ENCODE data around the gene LRP5. TPM values are rescaled to one million over a fixed set of nuclear protein-coding genes. Genes with fewer than 3 reads are reported as not detected.
"Not testable (repeated sequence)": the region's sequence is repeated elsewhere in the genome, so short reads cannot be mapped to it uniquely, and the experiment has no call there.

LRP5 gene
- total RNA-seq, 1 donor = 3.3 TPM

GRCh38 chr11:68470304-68470811 is 158.0 kb downstream of the LRP5 start:
- TF ChIP-seq CTCF (IDR thresholded peaks at IDR 0.05; ENCODE audit: insufficient read depth, low read length) = no peak
- H3K4me3 ChIP-seq (ENCODE audit: low read depth, low read length) = no peak overlapping the region
- no peak for DNase-seq (ENCODE audit: low read depth)

DNA sequence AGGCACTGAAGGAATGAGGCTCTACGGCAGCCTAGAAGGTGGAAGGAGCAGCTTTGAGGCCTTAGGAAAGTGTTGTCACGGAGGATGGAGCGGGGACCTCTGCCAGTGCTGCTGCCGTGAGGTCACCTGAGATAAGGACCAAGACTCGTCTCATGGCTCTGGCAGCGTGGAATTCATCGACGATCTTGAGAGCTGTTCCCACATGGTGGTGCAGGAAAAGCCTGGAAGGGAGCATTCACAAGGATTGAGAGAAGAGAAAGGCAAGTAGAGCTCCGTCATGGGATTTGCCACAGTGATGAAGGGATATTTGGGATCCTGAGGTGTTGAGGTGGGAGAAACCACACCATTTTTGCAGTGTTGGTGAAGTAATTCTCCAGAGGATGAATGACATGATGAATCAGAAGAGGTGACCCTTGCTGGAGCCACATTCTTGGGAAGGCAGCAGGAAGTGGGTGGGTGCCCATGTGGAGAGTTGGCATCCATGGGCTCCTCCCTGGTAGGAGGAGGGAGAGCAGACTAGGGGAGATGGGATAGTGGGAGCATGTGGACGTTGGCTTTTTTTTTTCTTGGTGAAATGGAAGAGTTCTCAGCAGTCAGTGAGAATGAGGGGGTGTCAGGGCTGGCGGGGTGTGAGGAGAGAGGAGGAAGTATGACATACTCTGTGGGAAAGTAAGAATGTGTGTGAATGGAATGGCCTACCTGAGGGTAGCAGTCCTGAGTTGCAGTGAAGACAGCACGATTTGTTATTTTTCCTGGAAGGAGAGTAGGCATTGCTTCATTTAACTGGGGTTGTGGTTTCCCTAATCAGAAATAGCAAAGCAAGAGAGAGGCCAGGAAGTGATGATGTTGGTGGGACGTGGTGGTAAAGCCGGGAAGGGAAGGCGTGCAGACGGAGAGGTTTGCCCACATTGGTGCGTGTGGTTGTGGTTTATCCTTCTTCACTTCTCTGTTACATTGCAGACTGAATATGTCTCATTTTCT is 159.3 kb downstream of the LRP5 start:
- no peak for TF ChIP-seq CTCF (IDR thresholded peaks at IDR 0.05; ENCODE audit: insufficient read depth, low read length)
- no peak overlapping the region for H3K4me3 ChIP-seq (ENCODE audit: low read depth, low read length)
- peak; percentile 30 for DNase-seq (ENCODE audit: low read depth)

DNA sequence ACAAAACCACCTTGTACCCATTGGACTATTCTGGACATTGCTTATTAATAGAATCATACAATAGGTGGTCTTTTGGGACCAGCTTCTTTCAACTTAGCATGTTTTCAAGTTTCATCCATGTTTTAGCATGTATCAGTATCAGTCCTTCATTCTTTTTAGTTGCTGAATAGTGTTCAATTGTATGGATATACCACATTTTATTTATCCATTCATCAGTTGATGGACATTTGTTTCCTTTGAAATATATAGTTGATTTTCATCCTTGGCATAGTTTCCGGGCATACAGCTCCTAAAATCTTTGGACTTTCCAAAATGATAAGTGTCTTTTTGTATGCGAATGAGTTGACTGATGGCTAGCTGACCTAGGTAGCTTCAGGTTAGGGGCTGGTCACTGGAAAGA is 160.4 kb downstream of the LRP5 start:
- DNase-seq (ENCODE audit: low read depth) = no peak
- TF ChIP-seq CTCF (IDR thresholded peaks at IDR 0.05; ENCODE audit: insufficient read depth, low read length) = no peak
- H3K4me3 ChIP-seq (ENCODE audit: low read depth, low read length) = no peak overlapping the region

GRCh38 chr11:68473693-68474092 is 161.3 kb downstream of the LRP5 start:
- no peak overlapping the region for H3K4me3 ChIP-seq (ENCODE audit: low read depth, low read length)
- TF ChIP-seq CTCF (IDR thresholded peaks at IDR 0.05; ENCODE audit: insufficient read depth, low read length) = no peak
- DNase-seq (ENCODE audit: low read depth) = no peak

- DNase-seq (ENCODE audit: low read depth); H3K4me3 ChIP-seq (ENCODE audit: low read depth, low read length): not testable (repeated sequence)
Observed at GRCh38 chr11:68475626-68476025, 163.2 kb downstream of the LRP5 start.

GRCh38 chr11:68479390-68479789 is 167.0 kb downstream of the LRP5 start:
- TF ChIP-seq CTCF (IDR thresholded peaks at IDR 0.05; ENCODE audit: insufficient read depth, low read length) = no peak
- no peak for DNase-seq (ENCODE audit: low read depth)
- H3K4me3 ChIP-seq (ENCODE audit: low read depth, low read length) = no peak overlapping the region

- DNase-seq (ENCODE audit: low read depth) = no peak
- TF ChIP-seq CTCF (IDR thresholded peaks at IDR 0.05; ENCODE audit: insufficient read depth, low read length) = no peak
- no peak overlapping the region for H3K4me3 ChIP-seq (ENCODE audit: low read depth, low read length)
Observed at GRCh38 chr11:68480193-68480592, 167.8 kb downstream of the LRP5 start.

Data from fibroblast of the aortic adventitia (primary cell).